ENCODE data around the gene ABLIM2. TPM values are rescaled to one million over a fixed set of nuclear protein-coding genes. Genes with fewer than 3 reads are reported as not detected.

The ABLIM2 gene
- total RNA-seq, 2 donors from 2014 or later: 2.6 to 7.3 TPM

GRCh38 chr4:7973545-7973981 is 185.1 kb downstream of the ABLIM2 start:
- 58% methylated on average over 10 of the region's 10 CpGs for WGBS
- H3K27ac ChIP-seq: peak overlapping the region in 1 of 2 donors; percentile 30
- no peak for DNase-seq (ENCODE audit: low spot score)
- no peak overlapping the region for H3K4me3 ChIP-seq
- H3K27me3 ChIP-seq (replicated peaks; ENCODE audit: insufficient read depth): no peaks in the 10 kb centered on the region
- no peaks in the 10 kb centered on the region for H3K36me3 ChIP-seq
- no peak for TF ChIP-seq POLR2A (IDR thresholded peaks at IDR 0.05)
- TF ChIP-seq POLR2AphosphoS5 (IDR thresholded peaks at IDR 0.05): no peak
- no peak for TF ChIP-seq CTCF (IDR thresholded peaks at IDR 0.05)
- H3K4me1 ChIP-seq (replicated peaks): peaks cover 5% of the 10 kb centered on the region
- intact Hi-C loops (cut with DNase I): no loop called here
- H3K9me3 ChIP-seq: no peaks in the 10 kb centered on the region

GRCh38 chr4:7971881-7972500 is 186.6 kb downstream of the ABLIM2 start:
- Histone ChIP-seq H3K27ac (peak overlapping the region in 1 of 2 donors; percentile 62), H3K27me3 (replicated peaks; ENCODE audit: insufficient read depth) (no peaks in the 10 kb centered on the region), H3K9me3 (no peaks in the 10 kb centered on the region), H3K36me3 (no peaks in the 10 kb centered on the region), H3K4me3 (no peak overlapping the region), H3K4me1 (replicated peaks) (peaks cover 5% of the 10 kb centered on the region)
- no peak for TF ChIP-seq POLR2AphosphoS5 (IDR thresholded peaks at IDR 0.05)
- TF ChIP-seq POLR2A (IDR thresholded peaks at IDR 0.05): no peak
- no peak for TF ChIP-seq CTCF (IDR thresholded peaks at IDR 0.05)
- intact Hi-C loops (cut with DNase I): no loop called here
- DNase-seq (ENCODE audit: low spot score): no peak
- WGBS: 88% methylated on average over 13 of the region's 13 CpGs

- TF ChIP-seq POLR2AphosphoS5 (IDR thresholded peaks at IDR 0.05) (no peak), CTCF (IDR thresholded peaks at IDR 0.05) (no peak)
- Histone ChIP-seq H3K9me3 (no peaks in the 10 kb centered on the region), H3K4me1 (replicated peaks) (peaks cover 5% of the 10 kb centered on the region), H3K27me3 (replicated peaks; ENCODE audit: insufficient read depth) (no peaks in the 10 kb centered on the region), H3K36me3 (no peaks in the 10 kb centered on the region), H3K27ac (peak overlapping the region; percentile 24 to 61), H3K4me3 (no peak overlapping the region)
- no peak for DNase-seq (ENCODE audit: low spot score)
- WGBS: 81% methylated on average over 2 of the region's 2 CpGs
- intact Hi-C loops (cut with DNase I): no loop called here
Measured at GRCh38 chr4:7971159-7971631, 187.4 kb downstream of the ABLIM2 start.

GRCh38 chr4:7970361-7970946 is 188.2 kb downstream of the ABLIM2 start:
- DNase-seq (ENCODE audit: low spot score): no peak
- WGBS: 64% methylated on average over 13 of the region's 13 CpGs
- Histone ChIP-seq H3K36me3 (no peaks in the 10 kb centered on the region), H3K4me1 (replicated peaks) (peaks cover 7% of the 10 kb centered on the region), H3K9me3 (no peaks in the 10 kb centered on the region), H3K27ac (peak overlapping the region; percentile 61 to 71), H3K4me3 (no peak overlapping the region), H3K27me3 (replicated peaks; ENCODE audit: insufficient read depth) (no peaks in the 10 kb centered on the region)
- TF ChIP-seq POLR2A (IDR thresholded peaks at IDR 0.05) (no peak), POLR2AphosphoS5 (IDR thresholded peaks at IDR 0.05) (no peak), CTCF (IDR thresholded peaks at IDR 0.05) (no peak)
- intact Hi-C loops (cut with DNase I): no loop called here
